Right lobe of liver (tissue), 6 donors: Measurements from ENCODE around the gene RNPEP. TPM values are rescaled to one million over a fixed set of nuclear protein-coding genes. Genes with fewer than 3 reads are reported as not detected.

ENCODE experiments used
- ATAC-seq, 4 donors: fragments of 200-7000 bp; cut with Tn5 transposase; one replicate each; pipeline ENCODE4 v1.9.1; 2020; ENCODE audit warnings: mild to moderate bottlenecking in 4 of 4, moderate library complexity in 4 of 4
- DNase-seq, 3 donors: peaks; one replicate each; pipeline ENCODE4 v3.0.0-alpha.2; 2020
- H3K27ac ChIP-seq, 3 donors: fragments of 200-600 bp; one replicate each; pipeline ENCODE4 v1.8.0; 2022
- H3K27me3 ChIP-seq, 2 donors: fragments of 200-600 bp; one replicate each; pipeline ENCODE4 v1.8.0; 2022
- H3K36me3 ChIP-seq, 4 donors: fragments of 200-600 bp; sonication (generic) in 1 of 4; one replicate each; pipeline versions ENCODE4 v1.5.1 to v1.8.0; 2017 to 2022; ENCODE audit warnings: control low read depth in 1 of 4
- H3K4me1 ChIP-seq, 4 donors: fragments of 200-600 bp; sonication (generic) in 1 of 4; one replicate each; pipeline versions ENCODE4 v1.5.1 to v1.8.0; 2017 to 2022; ENCODE audit warnings: control low read depth in 1 of 4
- H3K4me3 ChIP-seq, 3 donors: fragments of 200-600 bp; one replicate each; pipeline ENCODE4 v1.8.0; 2022
- H3K9me3 ChIP-seq, 4 donors: fragments of 200-600 bp; sonication (generic) in 1 of 4; one replicate each; pipeline versions ENCODE4 v1.5.1 to v1.8.0; 2017 to 2022; ENCODE audit warnings: control low read depth in 1 of 4
- POLR2A ChIP-seq: fragments of 450-650 bp; IDR thresholded peaks from one replicate; pipeline ENCODE4 v1.6.1; 2017; ENCODE audit warnings: antibody characterized with exemption, mild to moderate bottlenecking
- WGBS: methylation state at CpG from one replicate; pipeline ENCODE4 v1.1.6; 2018; ENCODE audit warnings: low coverage, low lambda C conversion rate; ENCODE audit not compliant: insufficient coverage; ENCODE audit errors: missing lambda C conversion rate; 5-methylcytosine and 5-hydroxymethylcytosine counted together
- intact Hi-C, 2 donors: fragments of 100-400 bp; cut with DNase I; formaldehyde crosslinking; loops; one replicate each; pipeline versions ENCODE4 v1.11.2 to v1.14.1; 2022
- total RNA-seq, 6 experiments: library from RNA; depleted of rRNA in 2 of 6; stranded (reverse); fragments of >200 nt in 2 of 6; fragmentation: NEBNext Ultra II Directional in 3 of 6; extraction: Animal tissue kit (Norgen Biotek cat#: 25700) in 3 of 6; gene quantifications; one replicate each; pipeline versions ENCODE4 v1.1.0 to v1.2.4, GENCODE V29; 2016 to 2023
- TF ChIP-seq, protein P1 (sequence below), 4 donors: fragments of 200-600 bp in 3 of 4; fragments of 450-650 bp in 1 of 4; IDR thresholded peaks; one replicate each; pipeline versions ENCODE4 v1.5.1 to v1.8.0; 2016 to 2022; ENCODE audit warnings: antibody characterized with exemption in 4 of 4, mild to moderate bottlenecking in 2 of 4
- donor health status: DM: no; HTN: yes; CAD: no.
- donor health status: DM: no; HTN: no; CAD: no.
- donor health status: DM: no; HTN: no; CAD: no.
- donor health status: DM: no; HTN: yes; CAD: no.
- donor health status: DM: no; HTN: yes; CAD: no.

RNPEP gene
- total RNA-seq, 6 experiments from 2014 or later = 28.9 to 51.5 (median 41.3) TPM

DNA sequence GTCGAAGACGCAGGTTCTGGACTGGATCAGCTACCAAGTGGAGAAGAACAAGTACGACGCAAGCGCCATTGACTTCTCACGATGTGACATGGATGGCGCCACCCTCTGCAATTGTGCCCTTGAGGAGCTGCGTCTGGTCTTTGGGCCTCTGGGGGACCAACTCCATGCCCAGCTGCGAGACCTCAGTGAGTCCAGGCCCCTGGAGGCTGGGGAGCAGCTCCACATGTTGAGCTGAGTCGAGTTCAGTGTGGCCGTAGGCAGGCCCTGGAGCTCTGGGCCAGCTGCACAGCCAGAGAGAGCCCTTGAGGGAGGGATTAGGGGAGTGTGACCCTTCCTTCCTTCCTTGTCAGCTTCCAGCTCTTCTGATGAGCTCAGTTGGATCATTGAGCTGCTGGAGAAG, 29.5 kb downstream of the RNPEP start:
- Histone ChIP-seq H3K27ac (peak overlapping the region; percentile 91 to 96 (median 94)), H3K36me3 (peaks cover 0 to 43% (median 15%) of the 10 kb centered on the region in 4 donors), H3K9me3 (no peaks in the 10 kb centered on the region), H3K4me1 (peaks cover 0 to 54% (median 10%) of the 10 kb centered on the region in 4 donors), H3K27me3 (no peaks in the 10 kb centered on the region), H3K4me3 (peak overlapping the region; percentile 66 to 87 (median 70))
- DNase-seq (no peak), ATAC-seq (no peak)
- WGBS = no CpG with 5 or more reads among the region's 11 CpGs
- intact Hi-C loops = no loop called here
- TF ChIP-seq, protein P1, sequence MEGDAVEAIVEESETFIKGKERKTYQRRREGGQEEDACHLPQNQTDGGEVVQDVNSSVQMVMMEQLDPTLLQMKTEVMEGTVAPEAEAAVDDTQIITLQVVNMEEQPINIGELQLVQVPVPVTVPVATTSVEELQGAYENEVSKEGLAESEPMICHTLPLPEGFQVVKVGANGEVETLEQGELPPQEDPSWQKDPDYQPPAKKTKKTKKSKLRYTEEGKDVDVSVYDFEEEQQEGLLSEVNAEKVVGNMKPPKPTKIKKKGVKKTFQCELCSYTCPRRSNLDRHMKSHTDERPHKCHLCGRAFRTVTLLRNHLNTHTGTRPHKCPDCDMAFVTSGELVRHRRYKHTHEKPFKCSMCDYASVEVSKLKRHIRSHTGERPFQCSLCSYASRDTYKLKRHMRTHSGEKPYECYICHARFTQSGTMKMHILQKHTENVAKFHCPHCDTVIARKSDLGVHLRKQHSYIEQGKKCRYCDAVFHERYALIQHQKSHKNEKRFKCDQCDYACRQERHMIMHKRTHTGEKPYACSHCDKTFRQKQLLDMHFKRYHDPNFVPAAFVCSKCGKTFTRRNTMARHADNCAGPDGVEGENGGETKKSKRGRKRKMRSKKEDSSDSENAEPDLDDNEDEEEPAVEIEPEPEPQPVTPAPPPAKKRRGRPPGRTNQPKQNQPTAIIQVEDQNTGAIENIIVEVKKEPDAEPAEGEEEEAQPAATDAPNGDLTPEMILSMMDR (IDR thresholded peaks at IDR 0.05) = no peak
- TF ChIP-seq POLR2A = no peak

DNA sequence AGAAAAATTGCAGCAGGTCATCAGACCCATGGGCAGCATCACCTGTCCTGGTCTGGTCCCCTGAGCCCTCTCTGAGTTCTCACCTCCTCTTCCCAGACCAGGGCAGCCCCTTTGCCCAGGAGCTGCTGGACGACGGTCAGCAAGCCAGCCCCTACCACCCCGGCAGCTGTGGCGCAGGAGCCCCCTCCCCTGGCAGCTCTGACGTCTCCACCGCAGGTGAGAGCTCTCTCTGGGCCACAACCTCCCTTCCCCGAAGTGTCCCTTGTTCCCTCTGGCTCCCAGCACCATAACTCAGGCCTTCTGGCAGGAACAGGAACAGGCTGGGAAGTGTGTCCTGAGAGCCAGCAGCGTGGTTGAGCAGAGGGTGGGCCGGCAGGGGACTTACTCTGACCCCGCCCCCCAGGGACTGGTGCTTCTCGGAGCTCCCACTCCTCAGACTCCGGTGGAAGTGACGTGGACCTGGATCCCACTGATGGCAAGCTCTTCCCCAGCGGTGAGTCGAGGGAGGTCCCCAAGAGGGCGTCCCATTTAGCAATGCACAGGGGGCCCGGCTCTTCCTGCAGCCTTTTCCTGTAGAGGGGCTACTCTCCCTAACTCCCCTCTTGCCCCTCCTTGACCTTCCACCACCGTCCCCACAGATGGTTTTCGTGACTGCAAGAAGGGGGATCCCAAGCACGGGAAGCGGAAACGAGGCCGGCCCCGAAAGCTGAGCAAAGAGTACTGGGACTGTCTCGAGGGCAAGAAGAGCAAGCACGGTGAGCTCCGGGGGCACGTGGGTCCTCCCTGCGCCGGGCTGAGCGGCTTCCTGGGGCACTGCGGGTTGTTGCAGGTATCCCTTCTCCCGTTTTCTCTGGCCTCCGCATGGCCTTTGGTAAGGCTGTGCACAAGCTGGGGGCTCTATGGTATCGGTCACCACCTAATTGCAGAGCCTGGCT, 30.4 kb downstream of the RNPEP start:
- Histone ChIP-seq H3K4me3 (peak overlapping the region in 2 of 3 donors; percentile 70 to 87), H3K4me1 (peaks cover 0 to 62% (median 10%) of the 10 kb centered on the region in 4 donors), H3K9me3 (no peaks in the 10 kb centered on the region), H3K27me3 (no peaks in the 10 kb centered on the region), H3K27ac (peak overlapping the region; percentile 91 to 96 (median 94)), H3K36me3 (peaks cover 0 to 43% (median 15%) of the 10 kb centered on the region in 4 donors)
- 58% methylated on average over 7 of the region's 35 CpGs for WGBS
- intact Hi-C loops = no loop called here
- TF ChIP-seq, protein P1 (IDR thresholded peaks at IDR 0.05) = no peak
- ATAC-seq (no peak), DNase-seq (no peak)

DNA sequence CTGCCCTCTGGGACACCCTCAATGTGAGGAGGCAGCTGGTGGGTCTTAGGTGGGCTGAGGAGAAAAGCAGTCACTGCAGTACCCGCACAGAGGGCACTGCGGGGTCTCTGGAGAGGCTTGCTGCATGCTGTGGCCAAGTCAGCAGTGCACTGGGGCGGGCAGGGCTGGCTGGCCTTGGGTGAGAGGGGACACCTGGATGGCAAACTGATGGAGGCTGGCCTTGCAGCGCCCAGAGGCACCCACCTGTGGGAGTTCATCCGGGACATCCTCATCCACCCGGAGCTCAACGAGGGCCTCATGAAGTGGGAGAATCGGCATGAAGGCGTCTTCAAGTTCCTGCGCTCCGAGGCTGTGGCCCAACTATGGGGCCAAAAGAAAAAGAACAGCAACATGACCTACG, 31.2 kb downstream of the RNPEP start:
- TF ChIP-seq, protein P1 (IDR thresholded peaks at IDR 0.05) = no peak
- TF ChIP-seq POLR2A = no peak
- Histone ChIP-seq H3K4me3 (peak overlapping the region in 1 of 3 donors; percentile 70), H3K36me3 (peaks cover 0 to 43% (median 15%) of the 10 kb centered on the region in 4 donors), H3K27me3 (no peaks in the 10 kb centered on the region), H3K4me1 (peaks cover 0 to 70% (median 10%) of the 10 kb centered on the region in 4 donors), H3K9me3 (no peaks in the 10 kb centered on the region), H3K27ac (no peak overlapping the region)
- 94% methylated on average over 6 of the region's 12 CpGs for WGBS
- peak in 1 of 3 donors; percentile 31 for DNase-seq
- intact Hi-C loops = no loop called here
- no peak for ATAC-seq

DNA sequence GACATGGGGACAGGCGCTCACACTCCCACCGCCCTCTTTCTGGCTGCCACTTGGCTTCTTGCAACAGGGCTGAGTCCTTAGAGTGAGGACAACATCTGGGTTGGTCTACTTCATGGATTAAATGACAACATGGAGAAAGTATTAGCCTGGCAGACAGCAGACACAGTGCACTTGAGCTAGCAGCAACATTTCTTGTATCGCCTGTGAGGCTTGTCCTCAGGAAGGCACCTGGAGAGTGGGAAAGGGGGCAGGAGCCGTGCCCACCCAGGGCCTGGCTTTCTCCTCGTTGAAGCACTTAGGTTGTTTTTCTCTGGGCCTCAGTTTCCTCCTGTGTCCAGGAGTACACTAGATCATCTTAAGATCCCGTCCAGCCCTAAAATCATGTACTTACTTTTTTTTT, 31.6 kb downstream of the RNPEP start:
- Histone ChIP-seq H3K36me3 (peaks cover 0 to 43% (median 15%) of the 10 kb centered on the region in 4 donors), H3K27ac (peak overlapping the region in 1 of 3 donors; percentile 22), H3K4me3 (peak overlapping the region in 1 of 3 donors; percentile 70), H3K27me3 (no peaks in the 10 kb centered on the region), H3K4me1 (peaks cover 0 to 71% (median 11%) of the 10 kb centered on the region in 4 donors), H3K9me3 (no peaks in the 10 kb centered on the region)
- WGBS = 90% methylated on average over 5 of the region's 6 CpGs
- intact Hi-C loops = no loop called here
- no peak for TF ChIP-seq POLR2A
- TF ChIP-seq, protein P1 (IDR thresholded peaks at IDR 0.05) = no peak
- DNase-seq = no peak
- ATAC-seq = no peak
